Caco-2 (cell line): ENCODE data around the gene TMSB10. TPM values are rescaled to one million over a fixed set of nuclear protein-coding genes. Genes with fewer than 3 reads are reported as not detected.
"Not testable (repeated sequence)": the region's sequence is repeated elsewhere in the genome, so short reads cannot be mapped to it uniquely, and the experiment has no call there.

Source experiments
- BruUV-seq: library from RNA; stranded (reverse); fragments of 400-500 nt; replicated peaks from 2 replicates; lab custom pipeline; 2021; lab: Mats Ljungman, UMichigan
- CTCF ChIA-PET: fragments of 300-600 bp; sonication (Branson Sonifier 250); formaldehyde crosslinking; loops from one replicate; lab custom pipeline; 2022; ENCODE audit warnings: antibody characterized with exemption; lab: Charles Lee
- POLR2A ChIA-PET: fragments of 300-600 bp; sonication (Branson Sonifier 250); formaldehyde crosslinking; loops from one replicate; lab custom pipeline; 2022; ENCODE audit warnings: antibody characterized with exemption; lab: Charles Lee
- DNase-seq, 2 experiments: peaks; one replicate each; pipeline versions ENCODE4 v3.0.0 to v3.0.0-alpha.2; 2020 to 2022
- H3K27me3 ChIP-seq: replicated peaks from 2 replicates; pipeline ENCODE4 v1.6.0; 2011; ENCODE audit warnings: low read length; ENCODE audit not compliant: control insufficient read depth, insufficient read depth
- H3K36me3 ChIP-seq: 2 replicates; pipeline ENCODE4 v1.5.1; 2011; ENCODE audit warnings: low read length; ENCODE audit not compliant: control insufficient read depth, insufficient read depth
- H3K4me1 ChIP-seq: fragments of 250-450 bp; sonication (Bioruptor Pico); 2 replicates; pipeline ENCODE4 v1.5.1; 2020; ENCODE audit warnings: mild to moderate bottlenecking
- H3K4me3 ChIP-seq: 2 replicates; pipeline ENCODE4 v1.5.1; 2011; ENCODE audit warnings: low read depth, mild to moderate bottlenecking, control low read depth, low read length
- H3K9me3 ChIP-seq: fragments of 250-450 bp; sonication (Bioruptor Pico); 2 replicates; pipeline ENCODE4 v1.5.1; 2020; ENCODE audit warnings: mild to moderate bottlenecking, moderate library complexity
- H3K27ac Mint-ChIP-seq: one replicate; pipeline ENCODE4 v1.8.0; 2022; ENCODE audit warnings: mixed read lengths; ENCODE audit not compliant: unreplicated experiment
- H3K27me3 Mint-ChIP-seq: one replicate; pipeline ENCODE4 v1.8.0; 2022; ENCODE audit warnings: mixed read lengths; ENCODE audit not compliant: insufficient read depth, unreplicated experiment
- H3K36me3 Mint-ChIP-seq: one replicate; pipeline ENCODE4 v1.8.0; 2022; ENCODE audit warnings: mild to moderate bottlenecking, mixed read lengths; ENCODE audit not compliant: insufficient read depth, unreplicated experiment
- H3K4me1 Mint-ChIP-seq: one replicate; pipeline ENCODE4 v1.8.0; 2022; ENCODE audit warnings: low read depth, mixed read lengths; ENCODE audit not compliant: unreplicated experiment
- H3K4me3 Mint-ChIP-seq: one replicate; pipeline ENCODE4 v1.8.0; 2022; ENCODE audit warnings: mild to moderate bottlenecking, moderate library complexity, mixed read lengths; ENCODE audit not compliant: unreplicated experiment
- H3K9me3 Mint-ChIP-seq: one replicate; pipeline ENCODE4 v1.8.0; 2022; ENCODE audit warnings: mixed read lengths; ENCODE audit not compliant: unreplicated experiment
- intact Hi-C: fragments of 100-400 bp; cut with micrococcal nuclease; formaldehyde crosslinking; loops from one replicate; pipeline ENCODE4 v1.10.0; 2022; ENCODE audit not compliant: unreplicated experiment
- total RNA-seq: library from RNA; stranded (reverse); gene quantifications from 2 replicates; pipeline ENCODE4 v1.2.3, GENCODE V29; 2022
- TF ChIP-seq, protein P1 (sequence below), 2 experiments: fragments of 200-600 bp in 1 of 2; IDR thresholded peaks; 1 replicate in 1 of 2; 2 replicates in 1 of 2; pipeline versions ENCODE4 v1.5.1 to v1.8.0; 2011 to 2022; ENCODE audit warnings: antibody characterized with exemption in 1 of 2, control low read depth in 1 of 2, inconsistent platforms in 1 of 2, low read depth in 1 of 2, low read length in 1 of 2, mild to moderate bottlenecking in 1 of 2, moderate library complexity in 1 of 2; ENCODE audit not compliant: insufficient read depth in 1 of 2, severe bottlenecking in 1 of 2, unreplicated experiment in 1 of 2

TMSB10 gene
- total RNA-seq, 1 experiment from 2014 or later, result 1,258 TPM

DNA sequence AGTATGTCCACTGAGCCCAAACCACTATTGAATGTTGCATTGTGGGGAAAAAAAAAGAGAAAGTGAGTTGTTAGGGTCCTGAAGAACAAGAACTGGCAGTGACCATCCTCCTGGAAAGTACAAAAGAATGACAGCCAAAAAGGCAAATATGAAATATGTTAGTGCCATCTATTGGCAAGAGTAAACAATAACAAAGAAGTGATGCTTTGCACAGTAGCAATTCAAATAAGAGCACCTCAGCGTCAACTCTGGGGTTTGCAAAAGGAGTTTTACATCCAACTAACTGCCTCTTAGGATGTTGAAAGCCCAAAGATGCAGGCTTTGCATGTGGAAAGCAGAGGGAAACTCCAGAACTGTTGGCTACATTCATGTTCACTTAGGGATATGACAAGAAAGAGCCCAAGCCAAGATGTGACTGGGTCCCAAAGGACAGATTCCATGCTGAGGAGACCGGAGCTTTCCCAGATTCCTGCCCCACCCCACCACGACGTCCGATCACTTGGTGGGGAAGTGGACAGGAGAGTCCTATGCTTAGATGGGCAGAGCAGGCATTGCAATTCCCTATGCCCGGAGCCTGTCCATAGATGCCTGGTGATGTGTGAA is 40.2 kb upstream of the TMSB10 start:
- H3K9me3 ChIP-seq, result no peaks in the 10 kb centered on the region
- H3K27me3 Mint-ChIP-seq, result no peaks in the 10 kb centered on the region
- H3K27ac Mint-ChIP-seq, result no peak overlapping the region
- H3K4me1 ChIP-seq, result no peaks in the 10 kb centered on the region
- no peak overlapping the region for H3K4me3 Mint-ChIP-seq
- no peaks in the 10 kb centered on the region for H3K4me1 Mint-ChIP-seq
- CTCF ChIA-PET, result no interaction called here
- no peaks in the 10 kb centered on the region for H3K9me3 Mint-ChIP-seq
- no peaks in the 10 kb centered on the region; the same call in 1 of the 2 replicates for H3K27me3 ChIP-seq
- TF ChIP-seq, protein P1, sequence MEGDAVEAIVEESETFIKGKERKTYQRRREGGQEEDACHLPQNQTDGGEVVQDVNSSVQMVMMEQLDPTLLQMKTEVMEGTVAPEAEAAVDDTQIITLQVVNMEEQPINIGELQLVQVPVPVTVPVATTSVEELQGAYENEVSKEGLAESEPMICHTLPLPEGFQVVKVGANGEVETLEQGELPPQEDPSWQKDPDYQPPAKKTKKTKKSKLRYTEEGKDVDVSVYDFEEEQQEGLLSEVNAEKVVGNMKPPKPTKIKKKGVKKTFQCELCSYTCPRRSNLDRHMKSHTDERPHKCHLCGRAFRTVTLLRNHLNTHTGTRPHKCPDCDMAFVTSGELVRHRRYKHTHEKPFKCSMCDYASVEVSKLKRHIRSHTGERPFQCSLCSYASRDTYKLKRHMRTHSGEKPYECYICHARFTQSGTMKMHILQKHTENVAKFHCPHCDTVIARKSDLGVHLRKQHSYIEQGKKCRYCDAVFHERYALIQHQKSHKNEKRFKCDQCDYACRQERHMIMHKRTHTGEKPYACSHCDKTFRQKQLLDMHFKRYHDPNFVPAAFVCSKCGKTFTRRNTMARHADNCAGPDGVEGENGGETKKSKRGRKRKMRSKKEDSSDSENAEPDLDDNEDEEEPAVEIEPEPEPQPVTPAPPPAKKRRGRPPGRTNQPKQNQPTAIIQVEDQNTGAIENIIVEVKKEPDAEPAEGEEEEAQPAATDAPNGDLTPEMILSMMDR (IDR thresholded peaks at IDR 0.05; ENCODE audit: insufficient read depth in 1 of 2, low read depth in 1 of 2, low read length in 1 of 2, severe bottlenecking in 1 of 2, unreplicated experiment in 1 of 2), result peak in 1 of 2 experiments; percentile 15
- no peaks in the 10 kb centered on the region for H3K36me3 Mint-ChIP-seq
- no peaks in the 10 kb centered on the region for H3K36me3 ChIP-seq
- no peak for DNase-seq
- POLR2A ChIA-PET, result no interaction called here
- no TSS peak for BruUV-seq
- intact Hi-C loops, result loop anchor here (5.0 kb wide), 2 partner anchors 233 to 368 kb away; no protein-coding TSS in a partner anchor
- no peak overlapping the region for H3K4me3 ChIP-seq

- Histone ChIP-seq H3K27me3 (no peaks in the 10 kb centered on the region; the same call in 1 of the 2 replicates), H3K4me3 (no peak overlapping the region), H3K4me1 (no peaks in the 10 kb centered on the region), H3K36me3 (no peaks in the 10 kb centered on the region), H3K9me3 (no peaks in the 10 kb centered on the region)
- H3K27me3 Mint-ChIP-seq, result no peaks in the 10 kb centered on the region
- no TSS peak for BruUV-seq
- no peak for DNase-seq
- ChIA-PET CTCF (no interaction called here), POLR2A (no interaction called here)
- intact Hi-C loops, result loop anchor here (5.0 kb wide), 2 partner anchors 234 to 369 kb away; no protein-coding TSS in a partner anchor
- no peaks in the 10 kb centered on the region for H3K36me3 Mint-ChIP-seq
- H3K27ac Mint-ChIP-seq, result no peak overlapping the region
- H3K4me1 Mint-ChIP-seq, result no peaks in the 10 kb centered on the region
- H3K4me3 Mint-ChIP-seq, result no peak overlapping the region
- TF ChIP-seq, protein P1 (IDR thresholded peaks at IDR 0.05; ENCODE audit: insufficient read depth in 1 of 2, low read depth in 1 of 2, low read length in 1 of 2, severe bottlenecking in 1 of 2, unreplicated experiment in 1 of 2), result no peak
- no peaks in the 10 kb centered on the region for H3K9me3 Mint-ChIP-seq
Observed at GRCh38 chr2:84866122-84866521, 39.3 kb upstream of the TMSB10 start.

GRCh38 chr2:84868327-84868726 is 37.1 kb upstream of the TMSB10 start:
- intact Hi-C loops, result loop anchor here (5.0 kb wide), 2 partner anchors 236 to 371 kb away; no protein-coding TSS in a partner anchor
- H3K9me3 Mint-ChIP-seq, H3K36me3 Mint-ChIP-seq: not testable (repeated sequence)

More at GRCh38 chr2:84868327-84868726, 37.1 kb upstream of the TMSB10 start:
- POLR2A ChIA-PET, H3K4me3 Mint-ChIP-seq, H3K9me3 ChIP-seq, H3K27me3 Mint-ChIP-seq, DNase-seq, BruUV-seq, H3K4me1 Mint-ChIP-seq, H3K4me1 ChIP-seq, CTCF ChIA-PET, H3K27ac Mint-ChIP-seq, H3K36me3 ChIP-seq, H3K4me3 ChIP-seq, H3K27me3 ChIP-seq: not testable (repeated sequence)
